Mesothelial cell of epicardium (in vitro differentiated cells): ENCODE data around the gene LEO1. TPM values are rescaled to one million over a fixed set of nuclear protein-coding genes. Genes with fewer than 3 reads are reported as not detected.

Experiments
- DNase-seq, 2 experiments: peaks; one replicate each; pipeline ENCODE4 v3.0.0; 2021; ENCODE audit warnings: low spot score in 2 of 2; ENCODE audit not compliant: unreplicated experiment in 2 of 2
- H3K27ac Mint-ChIP-seq: 2 replicates; pipeline ENCODE4 v1.8.0; 2021; ENCODE audit warnings: mixed read lengths
- H3K27me3 Mint-ChIP-seq: 2 replicates; pipeline ENCODE4 v1.8.0; 2021; ENCODE audit warnings: low read depth, mixed read lengths
- H3K36me3 Mint-ChIP-seq: 2 replicates; pipeline ENCODE4 v1.8.0; 2021; ENCODE audit warnings: mixed read lengths
- H3K4me1 Mint-ChIP-seq: 2 replicates; pipeline ENCODE4 v1.8.0; 2021; ENCODE audit warnings: mixed read lengths
- H3K4me3 Mint-ChIP-seq: 2 replicates; pipeline ENCODE4 v1.8.0; 2021; ENCODE audit warnings: mild to moderate bottlenecking, moderate library complexity, mixed read lengths
- H3K9me3 Mint-ChIP-seq: 2 replicates; pipeline ENCODE4 v1.8.0; 2021; ENCODE audit warnings: mixed read lengths
- CTCF ChIP-seq: fragments of 200-600 bp; sonication (generic); IDR thresholded peaks from one replicate; pipeline ENCODE4 v1.5.0; 2021; ENCODE audit warnings: antibody characterized with exemption; ENCODE audit not compliant: unreplicated experiment
- total RNA-seq: library from RNA; stranded (reverse); gene quantifications from 3 replicates; pipeline ENCODE4 v1.2.1, GENCODE V29; 2021

The LEO1 gene
- total RNA-seq, 1 donor from 2014 or later: 22.4 TPM

- Mint-ChIP-seq H3K36me3 (no peaks in the 10 kb centered on the region), H3K27ac (no peak overlapping the region), H3K27me3 (no peaks in the 10 kb centered on the region), H3K4me3 (no peak overlapping the region), H3K4me1 (no peaks in the 10 kb centered on the region), H3K9me3 (no peaks in the 10 kb centered on the region)
- DNase-seq: no peak
- no peak for TF ChIP-seq CTCF
These were observed 40.6 kb upstream of the LEO1 start for GRCh38 chr15:52012210-52012609.

- no peak overlapping the region for H3K4me3 Mint-ChIP-seq
- H3K36me3 Mint-ChIP-seq: no peaks in the 10 kb centered on the region
- no peak for TF ChIP-seq CTCF
- no peak for DNase-seq
- no peaks in the 10 kb centered on the region for H3K4me1 Mint-ChIP-seq
- no peak overlapping the region for H3K27ac Mint-ChIP-seq
- H3K9me3 Mint-ChIP-seq: no peaks in the 10 kb centered on the region
- H3K27me3 Mint-ChIP-seq: no peaks in the 10 kb centered on the region
These were observed 40.1 kb upstream of the LEO1 start for GRCh38 chr15:52011711-52012144.

- no peak for TF ChIP-seq CTCF
- DNase-seq: no peak
- Mint-ChIP-seq H3K36me3 (no peaks in the 10 kb centered on the region), H3K27me3 (no peaks in the 10 kb centered on the region), H3K4me3 (no peak overlapping the region), H3K9me3 (no peaks in the 10 kb centered on the region), H3K4me1 (no peaks in the 10 kb centered on the region), H3K27ac (no peak overlapping the region)
These were observed 39.3 kb upstream of the LEO1 start for GRCh38 chr15:52010633-52011595.

GRCh38 chr15:52008698-52009434 is 37.3 kb upstream of the LEO1 start:
- no peaks in the 10 kb centered on the region for H3K27me3 Mint-ChIP-seq
- no peak for DNase-seq
- H3K36me3 Mint-ChIP-seq: no peaks in the 10 kb centered on the region
- no peak overlapping the region for H3K4me3 Mint-ChIP-seq
- TF ChIP-seq CTCF: no peak
- no peak overlapping the region for H3K27ac Mint-ChIP-seq
- peaks cover 4% of the 10 kb centered on the region for H3K4me1 Mint-ChIP-seq
- no peaks in the 10 kb centered on the region for H3K9me3 Mint-ChIP-seq

GRCh38 chr15:52008359-52008697 is 36.8 kb upstream of the LEO1 start:
- Mint-ChIP-seq H3K27me3 (no peaks in the 10 kb centered on the region), H3K4me1 (peaks cover 4% of the 10 kb centered on the region), H3K4me3 (no peak overlapping the region), H3K9me3 (no peaks in the 10 kb centered on the region), H3K27ac (no peak overlapping the region), H3K36me3 (no peaks in the 10 kb centered on the region)
- no peak for DNase-seq
- no peak for TF ChIP-seq CTCF
